Activated T-cell treated with anti-CD3 and anti-CD28 coated beads, Interleukin-2, amount 50 U/mL, for 4 hours (primary cell): ENCODE results near the gene TWF1. TPM values are rescaled to one million over a fixed set of nuclear protein-coding genes. Genes with fewer than 3 reads are reported as not detected.
"Not testable (repeated sequence)": the region's sequence is repeated elsewhere in the genome, so short reads cannot be mapped to it uniquely, and the experiment has no call there.

Experiments
- ATAC-seq, 2 donors: fragments of 200-7000 bp; cut with Tn5 transposase; one replicate each; pipeline ENCODE4 v1.10.0; 2021
- DNase-seq: peaks from one replicate; pipeline ENCODE4 v3.0.0-alpha.2; 2020
- H3K27me3 Mint-ChIP-seq: one replicate; pipeline ENCODE4 v1.8.0; 2021; ENCODE audit warnings: low read depth, mixed read lengths
- H3K36me3 Mint-ChIP-seq: one replicate; pipeline ENCODE4 v1.8.0; 2022; ENCODE audit warnings: mixed read lengths; ENCODE audit not compliant: insufficient read depth
- H3K4me1 Mint-ChIP-seq: one replicate; pipeline ENCODE4 v1.8.0; 2021; ENCODE audit warnings: low read depth, mixed read lengths
- H3K4me3 Mint-ChIP-seq: one replicate; pipeline ENCODE4 v1.8.0; 2021; ENCODE audit warnings: mild to moderate bottlenecking, moderate library complexity, mixed read lengths
- H3K9me3 Mint-ChIP-seq: one replicate; pipeline ENCODE4 v1.8.0; 2021; ENCODE audit warnings: mixed read lengths
- total RNA-seq, 3 donors: library from RNA; stranded (reverse); gene quantifications; one replicate each; pipeline ENCODE4 v1.2.1, GENCODE V29; 2021

TWF1 gene
- total RNA-seq, result 10 to 100 TPM; 35.9 to 46.2 (median 40.7) TPM

DNA sequence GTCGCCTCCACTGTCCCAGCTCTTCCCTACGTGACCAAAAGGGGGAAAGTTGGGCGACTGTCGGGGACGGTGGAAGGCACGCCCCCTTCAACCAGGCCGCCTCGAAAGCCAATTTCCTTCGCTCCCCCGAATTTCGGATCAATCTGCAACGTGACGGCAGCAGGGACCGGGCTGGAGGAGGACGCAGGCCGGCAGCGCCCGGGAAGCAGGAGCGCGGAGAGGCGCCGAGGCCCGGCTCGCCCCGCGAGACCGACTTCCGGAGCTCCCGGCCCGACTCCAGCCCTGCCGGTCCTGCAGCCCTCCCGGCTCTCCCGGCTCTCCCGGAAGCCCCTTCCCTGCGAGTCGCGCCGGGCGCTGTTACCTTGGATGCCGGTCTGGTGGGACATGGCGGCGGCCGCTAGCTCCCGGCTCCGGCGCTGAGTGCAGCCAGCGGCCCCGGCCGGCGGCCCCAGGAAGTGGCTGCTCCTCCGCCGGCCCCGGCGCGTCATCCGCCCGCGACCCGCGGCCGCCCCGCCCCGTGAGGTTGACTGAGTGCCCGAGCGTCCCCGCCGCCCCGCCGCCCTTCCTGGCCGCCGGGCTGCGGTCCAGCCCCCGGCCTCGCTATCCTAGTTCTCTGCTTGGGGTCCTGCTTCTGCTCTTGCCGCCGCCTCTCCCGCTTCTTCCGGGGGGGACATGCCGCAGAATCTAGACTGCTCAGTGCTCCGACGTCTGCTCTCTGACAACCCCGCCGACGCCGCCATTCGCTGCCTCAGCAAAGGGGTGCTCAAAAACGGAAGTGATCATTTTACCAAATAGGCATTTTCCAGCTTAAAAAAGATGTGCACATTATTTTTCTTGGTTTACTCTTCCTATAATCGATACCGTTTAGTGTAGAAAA, at the start of gene TWF1:
Gene TWF1 (minus strand): TSS at position 458 of the 877 bp plus-strand sequence. CDS start 72 bp downstream, at position 386.
- H3K36me3 Mint-ChIP-seq, result peaks cover 10% of the 10 kb centered on the region
- H3K27me3 Mint-ChIP-seq, result no peaks in the 10 kb centered on the region
- peak within 1 kb of the TSS; percentile 100 for H3K4me3 Mint-ChIP-seq
- H3K4me1 Mint-ChIP-seq, result peaks cover 39% of the 10 kb centered on the region
- no peaks in the 10 kb centered on the region for H3K9me3 Mint-ChIP-seq
- DNase-seq (peak; percentile 77), ATAC-seq (peak; percentile 92 to 96)

DNA sequence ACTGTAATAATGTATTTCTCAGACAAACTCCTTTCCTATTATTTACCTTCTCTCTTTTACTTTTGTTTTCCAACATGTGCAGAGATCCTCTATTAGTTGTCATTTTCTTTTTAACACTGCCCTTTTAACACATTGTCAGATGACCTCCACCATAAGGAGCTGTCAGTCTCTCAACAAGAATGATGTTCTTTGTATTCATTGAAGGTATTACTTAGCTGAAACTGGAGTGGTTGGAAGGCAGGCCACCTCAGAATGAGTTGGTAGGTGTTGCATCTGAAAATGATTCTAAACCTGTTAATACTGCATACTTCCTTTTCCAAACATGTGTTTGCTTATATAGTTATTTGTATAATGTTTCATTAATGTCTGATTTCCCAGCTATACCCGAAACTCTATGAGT, 46.6 kb upstream of the TWF1 start:
- Mint-ChIP-seq H3K4me3 (no peak overlapping the region), H3K27me3 (no peaks in the 10 kb centered on the region), H3K9me3 (peaks cover 3% of the 10 kb centered on the region), H3K36me3 (peaks cover 13% of the 10 kb centered on the region), H3K4me1 (peaks cover 1% of the 10 kb centered on the region)
- ATAC-seq, result no peak
- DNase-seq, result no peak

DNA sequence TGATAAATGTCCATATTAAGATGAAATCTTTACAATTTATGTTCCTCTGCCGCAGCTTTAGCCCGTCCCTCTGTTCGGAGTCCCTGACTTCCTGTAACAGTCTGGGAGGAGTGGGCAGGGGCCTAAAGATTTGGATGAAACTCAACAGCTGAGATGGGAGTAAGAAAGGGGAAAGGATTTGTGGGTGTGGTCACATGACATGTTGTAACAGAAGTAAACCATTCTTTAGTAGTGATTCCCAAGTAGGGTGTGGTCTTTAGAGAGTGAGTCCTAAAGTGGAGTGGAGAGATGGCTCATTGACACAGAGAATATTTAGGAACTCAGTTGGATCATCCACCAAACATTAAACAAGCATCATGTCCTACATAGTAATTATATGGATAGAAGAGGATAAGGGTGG, 42.7 kb upstream of the TWF1 start:
- H3K36me3 Mint-ChIP-seq, result peaks cover 26% of the 10 kb centered on the region
- no peaks in the 10 kb centered on the region for H3K27me3 Mint-ChIP-seq
- ATAC-seq (no peak), DNase-seq (no peak)
- H3K4me1 Mint-ChIP-seq, result peaks cover 5% of the 10 kb centered on the region
- peaks cover 10% of the 10 kb centered on the region for H3K9me3 Mint-ChIP-seq
- H3K4me3 Mint-ChIP-seq, result no peak overlapping the region

DNA sequence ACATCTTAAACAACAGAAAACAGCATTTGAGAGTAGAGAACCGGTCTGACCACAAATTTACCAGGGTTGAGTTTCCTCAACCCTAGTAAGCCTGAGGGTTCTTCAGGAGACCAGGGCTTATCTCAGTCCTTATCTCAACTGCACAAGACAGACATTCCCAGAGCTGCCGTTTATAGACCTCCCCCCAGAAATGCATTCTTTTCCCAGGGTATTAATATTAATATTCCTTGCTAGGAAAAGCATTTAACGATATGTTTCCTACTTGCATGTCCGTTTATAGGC, 42.0 kb upstream of the TWF1 start:
- Mint-ChIP-seq H3K4me1 (peaks cover 5% of the 10 kb centered on the region), H3K27me3 (no peaks in the 10 kb centered on the region), H3K9me3 (peaks cover 10% of the 10 kb centered on the region), H3K36me3 (peaks cover 26% of the 10 kb centered on the region), H3K4me3 (no peak overlapping the region)
- ATAC-seq, result no peak
- no peak for DNase-seq

DNA sequence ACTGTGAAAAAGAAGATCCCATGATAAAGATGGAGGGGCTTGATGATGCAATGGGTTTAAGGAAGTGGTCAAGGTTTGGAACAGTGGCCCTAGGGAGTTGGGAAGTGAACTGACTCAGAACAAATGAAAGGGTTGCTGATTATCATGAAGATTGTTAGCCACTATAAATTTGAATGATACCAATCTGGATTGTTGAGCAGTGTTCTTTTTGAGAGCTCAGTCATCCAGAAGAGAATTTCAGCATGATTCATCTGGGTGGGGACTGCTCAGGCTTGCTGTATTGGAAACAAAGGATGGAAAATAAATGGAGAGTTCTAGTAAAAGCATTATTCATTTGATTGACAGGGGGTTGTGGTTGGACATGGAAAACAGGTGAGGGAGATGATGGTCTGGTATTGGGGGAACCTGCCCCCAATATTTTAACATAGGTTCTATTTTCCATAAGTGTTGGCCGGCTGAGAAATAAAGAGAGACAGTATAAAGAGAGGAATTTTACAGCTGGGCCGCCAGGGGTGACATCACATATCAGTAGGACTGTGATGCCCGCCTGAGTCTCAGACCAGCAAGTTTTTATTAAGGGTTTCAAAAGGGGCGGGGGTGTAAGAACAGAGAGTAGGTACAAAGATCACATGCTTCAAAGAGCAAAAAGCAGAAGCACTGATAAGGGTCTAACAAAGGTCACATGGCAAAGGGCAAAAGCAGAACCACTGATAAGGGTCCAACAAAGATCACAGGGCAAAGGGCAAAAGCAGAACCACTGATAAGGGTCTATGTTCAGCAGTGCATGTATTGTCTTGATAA, 41.5 kb upstream of the TWF1 start:
- H3K9me3 Mint-ChIP-seq, H3K4me3 Mint-ChIP-seq, H3K4me1 Mint-ChIP-seq, DNase-seq, H3K27me3 Mint-ChIP-seq, ATAC-seq: not testable (repeated sequence)
- H3K36me3 Mint-ChIP-seq, result peaks cover 26% of the 10 kb centered on the region

DNA sequence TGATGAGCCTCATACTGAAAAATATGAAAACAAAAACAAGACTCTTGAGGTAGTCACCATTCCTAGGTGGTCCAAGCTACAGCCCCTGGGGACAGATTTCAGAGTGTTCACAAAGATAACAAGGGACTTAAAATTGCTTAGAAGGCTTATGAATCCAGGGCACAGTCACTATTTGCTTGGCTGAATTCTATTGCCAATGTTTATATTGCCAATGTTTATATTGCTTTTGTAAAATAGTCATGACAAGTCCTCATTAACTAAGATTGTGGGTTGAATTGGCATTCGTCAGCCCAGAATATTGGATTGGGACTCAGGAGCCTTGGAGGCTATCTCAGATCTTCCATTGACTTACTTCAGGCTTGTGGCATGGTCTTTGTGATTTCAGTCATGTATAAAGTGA, 36.1 kb upstream of the TWF1 start:
- H3K36me3 Mint-ChIP-seq, result peaks cover 13% of the 10 kb centered on the region
- no peak for ATAC-seq
- peaks cover 2% of the 10 kb centered on the region for H3K9me3 Mint-ChIP-seq
- H3K4me3 Mint-ChIP-seq, result no peak overlapping the region
- peaks cover 14% of the 10 kb centered on the region for H3K4me1 Mint-ChIP-seq
- no peak for DNase-seq
- no peaks in the 10 kb centered on the region for H3K27me3 Mint-ChIP-seq

DNA sequence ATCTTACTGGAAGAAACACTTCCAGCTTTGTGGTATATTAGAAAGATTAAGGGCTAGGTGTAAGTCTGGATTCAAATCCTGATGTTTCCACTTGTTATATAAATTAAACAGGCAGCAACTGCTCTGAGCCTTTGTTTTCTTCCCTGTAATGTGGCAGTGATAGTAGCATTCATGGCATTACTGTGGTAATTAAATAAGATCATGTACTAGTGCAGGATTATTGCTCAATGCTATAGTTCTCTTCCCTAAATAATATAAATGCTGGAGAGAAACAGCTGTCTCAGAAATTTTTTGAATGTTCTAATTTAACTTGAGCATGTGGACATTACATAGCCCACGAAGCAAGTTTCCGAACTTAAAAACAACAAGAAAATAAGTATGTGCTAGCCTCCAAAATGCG, 35.1 kb upstream of the TWF1 start:
- H3K4me3 Mint-ChIP-seq, result no peak overlapping the region
- no peak for DNase-seq
- ATAC-seq, result no peak
- H3K27me3 Mint-ChIP-seq, result no peaks in the 10 kb centered on the region
- H3K4me1 Mint-ChIP-seq, result peaks cover 22% of the 10 kb centered on the region
- peaks cover 7% of the 10 kb centered on the region for H3K36me3 Mint-ChIP-seq
- no peaks in the 10 kb centered on the region for H3K9me3 Mint-ChIP-seq

DNA sequence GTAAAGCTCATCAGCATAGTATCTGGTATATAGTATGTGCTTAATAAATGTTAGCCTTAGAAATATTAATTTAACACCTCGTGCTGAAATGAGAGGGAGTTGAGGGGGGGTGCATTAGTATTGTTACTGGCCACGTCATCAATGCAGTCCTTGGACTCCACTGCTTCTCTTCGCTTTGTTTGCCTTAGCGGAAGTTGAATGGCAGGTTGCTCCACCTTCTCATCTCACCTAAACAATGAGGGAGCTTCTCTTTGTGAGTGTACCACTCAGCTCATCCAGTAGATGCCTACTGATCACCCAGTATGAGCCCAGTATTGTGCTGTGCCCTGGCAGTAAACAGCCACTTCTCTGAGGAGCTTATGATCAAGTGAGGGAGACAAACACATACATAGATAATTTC, 34.2 kb upstream of the TWF1 start:
- no peak overlapping the region for H3K4me3 Mint-ChIP-seq
- peaks cover 2% of the 10 kb centered on the region for H3K36me3 Mint-ChIP-seq
- no peaks in the 10 kb centered on the region for H3K27me3 Mint-ChIP-seq
- peaks cover 23% of the 10 kb centered on the region for H3K4me1 Mint-ChIP-seq
- H3K9me3 Mint-ChIP-seq, result no peaks in the 10 kb centered on the region
- ATAC-seq, result no peak
- DNase-seq, result no peak

DNA sequence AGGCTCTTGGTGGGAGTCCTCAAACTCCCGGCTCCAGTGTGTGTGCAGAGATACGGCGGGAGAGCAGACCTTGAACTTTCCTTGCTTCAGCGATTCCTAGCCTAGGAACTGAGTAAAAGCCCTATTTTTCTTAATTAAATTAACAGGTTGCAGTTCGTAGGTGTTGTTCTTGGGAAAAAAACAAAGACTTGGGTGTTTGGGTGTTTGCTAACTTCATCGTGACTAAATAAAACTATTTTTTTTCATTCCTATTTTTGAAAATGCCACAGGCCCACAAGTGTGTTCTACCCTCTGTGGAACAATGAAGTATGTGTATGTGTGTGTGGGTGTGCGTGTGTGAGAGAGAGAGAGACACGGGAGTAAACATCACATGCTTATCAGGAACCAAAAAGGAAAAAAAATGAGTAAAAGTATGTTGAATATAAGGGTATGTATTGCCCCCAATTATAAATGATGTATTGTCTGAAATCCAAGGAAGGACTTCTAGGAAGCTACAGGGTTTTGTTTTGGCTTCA, 30.4 kb upstream of the TWF1 start:
- no peaks in the 10 kb centered on the region for H3K27me3 Mint-ChIP-seq
- DNase-seq (peak; percentile 14), ATAC-seq (peak in 1 of 2 donors; percentile 8)
- H3K4me3 Mint-ChIP-seq, result peak overlapping the region; percentile 79
- peaks cover 48% of the 10 kb centered on the region for H3K4me1 Mint-ChIP-seq
- H3K9me3 Mint-ChIP-seq, result no peaks in the 10 kb centered on the region
- peaks cover 2% of the 10 kb centered on the region for H3K36me3 Mint-ChIP-seq

DNA sequence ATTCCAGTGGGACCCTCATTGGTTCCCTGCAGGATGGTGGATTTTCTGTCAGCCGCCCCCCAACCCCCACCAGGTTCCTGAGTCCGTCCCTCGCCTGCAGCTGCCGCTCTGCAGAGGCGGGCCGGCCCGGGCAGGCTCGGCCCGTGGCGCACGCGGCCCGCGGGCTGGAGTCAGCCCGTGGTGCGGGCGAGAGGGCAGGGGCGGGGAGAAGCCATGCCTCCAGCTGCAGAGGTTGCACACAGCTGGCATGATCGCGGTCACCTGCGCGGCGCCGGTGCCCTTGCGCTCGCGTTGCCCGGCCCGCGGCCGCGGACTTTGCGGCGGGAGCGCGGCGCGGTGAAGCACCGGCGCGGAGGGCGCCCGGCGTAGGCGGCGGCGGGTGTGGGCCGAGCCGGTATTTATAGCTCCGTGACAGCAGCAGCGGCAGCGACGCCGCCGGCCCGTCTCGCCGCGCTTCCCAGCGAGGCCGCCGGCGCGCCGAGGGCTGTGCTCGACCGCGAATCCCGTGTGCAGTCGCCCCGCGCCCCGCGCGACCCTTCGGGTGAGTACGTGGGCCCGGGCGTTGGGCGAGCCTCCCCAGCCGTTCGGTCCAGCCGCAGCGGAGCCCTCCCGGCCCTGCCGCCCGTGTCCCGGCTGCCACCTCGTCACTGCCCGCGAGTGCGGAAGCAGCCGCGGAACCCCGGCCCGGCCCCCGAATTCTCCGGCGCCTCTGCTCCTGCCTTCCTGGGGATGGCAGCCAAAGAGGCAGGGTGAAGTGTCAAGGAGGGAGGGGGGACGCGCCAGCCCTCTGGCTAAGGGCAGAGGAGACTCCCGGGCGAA, 29.7 kb upstream of the TWF1 start, which contains the start of gene TMEM117:
Gene TMEM117 (plus strand): TSS at position 426 of the 819 bp plus-strand sequence.
- Mint-ChIP-seq H3K9me3 (no peaks in the 10 kb centered on the region), H3K4me3 (peak within 1 kb of the TSS; percentile 79), H3K36me3 (peaks cover 2% of the 10 kb centered on the region), H3K27me3 (no peaks in the 10 kb centered on the region), H3K4me1 (peaks cover 52% of the 10 kb centered on the region)
- peak; percentile 44 for DNase-seq
- peak; percentile 78 to 83 for ATAC-seq

DNA sequence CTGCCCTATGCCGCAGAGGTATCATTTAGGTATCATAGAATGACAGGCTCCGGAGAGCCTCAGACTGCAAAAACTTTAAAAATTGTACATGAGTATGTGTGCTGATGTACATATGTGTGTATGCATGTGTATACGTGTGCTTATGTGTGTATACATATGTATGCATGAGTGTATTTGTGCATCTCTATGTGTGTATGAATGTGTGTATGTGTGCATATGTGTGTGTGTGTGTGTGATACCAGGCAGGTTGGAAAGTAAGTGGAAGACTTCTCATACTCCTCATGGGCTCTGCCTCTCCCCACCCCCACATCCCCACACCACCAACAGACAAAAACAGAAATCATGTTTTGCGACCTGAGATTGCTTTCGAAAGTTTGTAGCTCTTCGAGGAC, 29.1 kb upstream of the TWF1 start:
- peaks cover 2% of the 10 kb centered on the region for H3K36me3 Mint-ChIP-seq
- peaks cover 52% of the 10 kb centered on the region for H3K4me1 Mint-ChIP-seq
- no peaks in the 10 kb centered on the region for H3K27me3 Mint-ChIP-seq
- DNase-seq (no peak), ATAC-seq (peak; percentile 5 to 6)
- no peaks in the 10 kb centered on the region for H3K9me3 Mint-ChIP-seq
- peak overlapping the region; percentile 78 for H3K4me3 Mint-ChIP-seq

DNA sequence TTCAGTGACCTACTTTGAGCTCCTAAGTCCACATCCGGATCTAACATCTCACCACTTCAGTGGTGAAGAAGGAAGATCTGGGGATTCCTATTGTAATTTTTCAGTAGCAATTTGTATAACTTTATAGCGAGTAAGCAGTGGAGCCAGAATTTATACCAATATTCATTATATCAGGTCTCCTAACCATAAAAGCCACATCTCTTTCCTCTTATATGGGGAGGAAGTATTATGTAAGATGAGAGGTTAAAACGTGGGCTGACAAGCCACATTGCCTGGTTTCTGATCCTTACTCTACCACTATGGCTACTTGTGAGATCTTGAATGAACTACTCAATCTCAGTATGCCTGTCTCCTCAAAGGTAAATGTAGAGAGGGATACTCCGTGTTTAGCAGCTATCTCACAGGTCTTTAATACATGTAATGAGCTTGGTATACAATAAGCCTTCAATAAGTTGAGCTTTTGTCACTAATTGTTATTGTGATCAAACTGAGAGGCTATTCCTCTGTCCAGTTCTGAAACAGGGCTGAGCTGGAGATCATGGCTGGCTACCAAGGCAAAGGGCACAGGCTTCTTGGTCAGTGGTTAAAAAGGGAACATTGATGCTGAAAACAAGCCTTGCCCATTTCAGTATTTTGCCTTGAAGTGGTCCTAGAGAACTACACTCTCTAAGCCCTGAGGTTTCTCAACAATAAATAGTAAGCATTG, 26.5 kb upstream of the TWF1 start:
- Mint-ChIP-seq H3K36me3 (no peaks in the 10 kb centered on the region), H3K27me3 (no peaks in the 10 kb centered on the region), H3K9me3 (no peaks in the 10 kb centered on the region), H3K4me1 (peaks cover 39% of the 10 kb centered on the region), H3K4me3 (no peak overlapping the region)
- ATAC-seq, result peak in 1 of 2 donors; percentile 12
- no peak for DNase-seq

DNA sequence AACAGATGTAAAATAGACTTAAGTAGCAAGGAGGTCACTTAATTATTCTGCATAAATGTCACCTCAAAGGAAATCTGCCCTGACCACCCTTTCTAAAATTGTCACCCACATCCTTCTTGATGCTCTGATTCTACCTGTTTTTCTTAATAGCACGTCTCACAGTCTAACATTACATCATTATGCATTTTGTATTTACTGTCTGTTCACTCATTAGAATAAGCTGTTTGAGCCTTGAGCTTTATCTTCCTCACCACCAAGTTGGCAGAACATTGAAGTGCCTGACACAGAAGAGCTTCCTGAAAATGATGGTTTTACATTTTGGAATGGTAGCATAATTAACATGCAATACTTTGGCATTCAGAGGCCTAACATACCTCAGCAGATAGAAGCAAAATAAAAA, 21.0 kb upstream of the TWF1 start:
- Mint-ChIP-seq H3K27me3 (no peaks in the 10 kb centered on the region), H3K36me3 (no peaks in the 10 kb centered on the region), H3K4me3 (no peak overlapping the region), H3K4me1 (peaks cover 10% of the 10 kb centered on the region), H3K9me3 (no peaks in the 10 kb centered on the region)
- ATAC-seq, result no peak
- no peak for DNase-seq
